HL-60 (cell line): Measurements from ENCODE around the gene HPS5.

Experiments used
- DNase-seq, 2 experiments: peaks; one replicate each; pipeline ENCODE4 v3.0.0-alpha.2; 2010 to 2020; ENCODE audit warnings: low read depth in 1 of 2, low spot score in 1 of 2
- H3K27ac ChIP-seq: fragments of 250-450 bp; sonication (Bioruptor Pico); replicated peaks from 2 replicates; pipeline ENCODE4 v1.5.1; 2020; ENCODE audit warnings: mild to moderate bottlenecking, moderate library complexity
- H3K27me3 ChIP-seq: fragments of 250-450 bp; sonication (Bioruptor Pico); 2 replicates; pipeline ENCODE4 v1.5.1; 2021; ENCODE audit warnings: mild to moderate bottlenecking, moderate library complexity; ENCODE audit not compliant: insufficient read depth, poor library complexity, severe bottlenecking
- H3K4me3 ChIP-seq: replicated peaks from 2 replicates; pipeline ENCODE4 v1.5.1; 2011; ENCODE audit warnings: mild to moderate bottlenecking, control low read depth, low read length; ENCODE audit not compliant: insufficient read depth
- CTCF ChIP-seq: IDR thresholded peaks from one replicate; pipeline ENCODE4 v1.5.1; 2011; ENCODE audit warnings: low read length, control low read depth, inconsistent platforms; ENCODE audit not compliant: insufficient read depth
- GABPA ChIP-seq: IDR thresholded peaks from 2 replicates; pipeline ENCODE4 v1.6.1; 2012; ENCODE audit warnings: low read depth
- POLR2AphosphoS5 ChIP-seq: IDR thresholded peaks from 2 replicates; pipeline ENCODE4 v1.6.1; 2012; ENCODE audit warnings: low read depth
- REST ChIP-seq: IDR thresholded peaks from 2 replicates; pipeline ENCODE4 v1.6.1; 2012; ENCODE audit warnings: low read depth; ENCODE audit not compliant: insufficient replicate concordance
- SPI1 ChIP-seq: IDR thresholded peaks from 2 replicates; pipeline ENCODE4 v1.6.1; 2012; ENCODE audit warnings: low read depth, mild to moderate bottlenecking, borderline replicate concordance

HPS5 gene

GRCh38 chr11:18319914-18320313, 2.0 kb downstream of the HPS5 start:
- H3K27me3 ChIP-seq, result no peaks in the 10 kb centered on the region
- TF ChIP-seq GABPA (no peak), CTCF (no peak), SPI1 (no peak), REST (no peak), POLR2AphosphoS5 (no peak)
- no peak overlapping the region for H3K27ac ChIP-seq
- no peak for DNase-seq
- H3K4me3 ChIP-seq, result no peak overlapping the region

- no peaks in the 10 kb centered on the region for H3K27me3 ChIP-seq
- TF ChIP-seq GABPA (no peak), REST (no peak), CTCF (no peak), SPI1 (no peak), POLR2AphosphoS5 (no peak)
- no peak overlapping the region for H3K27ac ChIP-seq
- no peak for DNase-seq
- no peak overlapping the region for H3K4me3 ChIP-seq
These were observed 4.4 kb downstream of the HPS5 start for GRCh38 chr11:18317551-18317950.

GRCh38 chr11:18315893-18316292, 6.0 kb downstream of the HPS5 start:
- H3K27me3 ChIP-seq, result no peaks in the 10 kb centered on the region
- no peak overlapping the region for H3K27ac ChIP-seq
- H3K4me3 ChIP-seq, result no peak overlapping the region
- TF ChIP-seq REST (no peak), SPI1 (no peak), GABPA (no peak), CTCF (no peak), POLR2AphosphoS5 (no peak)
- no peak for DNase-seq
